ENCODE data around the gene VPS9D1.

DNA sequence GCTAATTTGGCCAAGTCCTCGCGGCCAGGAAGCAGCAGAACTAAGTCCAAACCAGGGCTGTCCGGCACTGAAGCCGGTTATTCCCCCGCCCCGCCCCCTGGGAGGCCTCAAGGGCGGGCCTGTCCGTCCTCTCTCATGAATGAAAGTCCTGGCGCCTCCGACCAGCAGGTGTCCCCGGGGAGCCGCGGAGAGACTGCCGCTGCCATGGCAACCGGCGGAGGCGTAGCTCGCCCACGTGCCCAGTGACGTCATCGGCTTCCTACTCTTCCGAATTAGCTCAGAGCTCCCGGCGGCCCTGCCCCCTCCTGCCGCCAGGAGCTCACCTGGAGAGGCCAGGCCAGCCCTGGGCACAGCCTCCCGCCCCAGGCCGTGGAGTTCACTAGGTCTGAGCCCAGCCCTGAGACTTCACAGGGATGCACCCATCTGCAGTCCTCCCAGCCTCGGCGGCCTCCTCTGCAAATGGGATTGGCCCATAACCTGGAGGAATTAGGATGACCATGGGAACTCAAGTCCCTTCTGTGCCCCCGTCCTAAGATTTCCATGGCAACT is 20.5 kb downstream of the VPS9D1 start:
- TF ChIP-seq, protein P1, sequence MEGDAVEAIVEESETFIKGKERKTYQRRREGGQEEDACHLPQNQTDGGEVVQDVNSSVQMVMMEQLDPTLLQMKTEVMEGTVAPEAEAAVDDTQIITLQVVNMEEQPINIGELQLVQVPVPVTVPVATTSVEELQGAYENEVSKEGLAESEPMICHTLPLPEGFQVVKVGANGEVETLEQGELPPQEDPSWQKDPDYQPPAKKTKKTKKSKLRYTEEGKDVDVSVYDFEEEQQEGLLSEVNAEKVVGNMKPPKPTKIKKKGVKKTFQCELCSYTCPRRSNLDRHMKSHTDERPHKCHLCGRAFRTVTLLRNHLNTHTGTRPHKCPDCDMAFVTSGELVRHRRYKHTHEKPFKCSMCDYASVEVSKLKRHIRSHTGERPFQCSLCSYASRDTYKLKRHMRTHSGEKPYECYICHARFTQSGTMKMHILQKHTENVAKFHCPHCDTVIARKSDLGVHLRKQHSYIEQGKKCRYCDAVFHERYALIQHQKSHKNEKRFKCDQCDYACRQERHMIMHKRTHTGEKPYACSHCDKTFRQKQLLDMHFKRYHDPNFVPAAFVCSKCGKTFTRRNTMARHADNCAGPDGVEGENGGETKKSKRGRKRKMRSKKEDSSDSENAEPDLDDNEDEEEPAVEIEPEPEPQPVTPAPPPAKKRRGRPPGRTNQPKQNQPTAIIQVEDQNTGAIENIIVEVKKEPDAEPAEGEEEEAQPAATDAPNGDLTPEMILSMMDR (conservative IDR thresholded peaks at IDR 0.05; ENCODE audit: low read depth in 2 of 2): peak; percentile 45 to 77
- peak; percentile 99 for TF ChIP-seq CREB1 (CRISPR knock-in tag; IDR thresholded peaks at IDR 0.05; ENCODE audit: low read depth)
- TF ChIP-seq EZH2 (IDR thresholded peaks at IDR 0.05; ENCODE audit: low read depth, unreplicated experiment): no peak

Data from GM23338 (cell line).